Heart left ventricle (tissue), 13 donors: ENCODE data around the gene RFTN2.

Source experiments
- CTCF ChIP-seq, 12 donors: fragments of 200-600 bp; sonication (generic) in 4 of 12; IDR thresholded peaks; one replicate each; pipeline versions ENCODE4 v1.5.0 to v1.8.0; 2018 to 2022; ENCODE audit warnings: antibody characterized with exemption in 12 of 12, mild to moderate bottlenecking in 5 of 12
- POLR2A ChIP-seq, 2 donors: fragments of 450-650 bp; IDR thresholded peaks; one replicate each; pipeline ENCODE4 v1.6.1; 2017; ENCODE audit warnings: antibody characterized with exemption in 2 of 2, mild to moderate bottlenecking in 2 of 2, moderate library complexity in 2 of 2
- donor health status: ischemic (EF 13 %, LVEDD 7.1; RV severe dilation, severe dysfunction).
- donor health status: DM: no; HTN: yes; CAD: no.
- donor health status: DM: no; HTN: no; CAD: no.
- donor health status: ischemic (EF 25% LVEDD 6.9; RV normal size, moderate dysfunction).
- donor health status: ischemic (EF 25% LVEDD 5.7; RV mildly dilated, moderate dysfunction).
- donor health status: ischemic (EF 35%, LVEDD 5.7; RV mildly dilated, moderate dysfunction).
- donor health status: nonischemic (EF 11% LVEDD 7.7; RV severe dilation, severe dysfunction).
- donor health status: DM: yes; HTN: yes; CAD: no.
- donor health status: PGD.
- donor health status: ischemic (EF 29% LVEDD 5.4; RV normal size, mild dysfunction).
- donor health status: nonischemic (EF 23%, LVEDD 6.1; RV moderate dilation, normal function).

DNA sequence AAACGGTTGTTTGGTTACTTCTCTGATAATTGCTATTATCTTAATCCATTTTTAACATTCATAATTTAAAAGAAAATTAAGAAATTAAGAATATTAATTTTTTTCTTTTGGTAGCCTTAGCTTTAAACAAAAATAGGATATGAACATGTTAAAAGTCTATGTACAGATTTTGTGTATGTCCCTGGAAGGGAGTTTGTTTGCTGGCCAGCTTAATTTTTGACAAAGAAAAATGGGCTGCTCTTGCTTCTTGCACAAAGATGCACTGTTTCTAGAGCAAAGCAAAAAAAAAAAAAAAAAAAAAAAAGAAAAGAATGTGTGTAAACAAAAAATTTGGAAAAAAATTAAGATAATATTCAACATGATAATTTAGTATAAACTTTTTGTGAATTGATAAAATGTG, 1.3 kb downstream of the RFTN2 start:
- TF ChIP-seq CTCF (IDR thresholded peaks at IDR 0.05): no peak
- TF ChIP-seq POLR2A (IDR thresholded peaks at IDR 0.05): no peak
